DND-41 (cell line): ENCODE measurements around the gene MOXD1.

Experiments
- ATAC-seq: fragments of 200-7000 bp; cut with Tn5 transposase; 3 replicates; pipeline ENCODE4 v1.9.1; 2021; ENCODE audit warnings: low read depth; ENCODE audit not compliant: insufficient read depth
- DNase-seq: peaks from one replicate; pipeline ENCODE4 v3.0.0-alpha.2; 2020
- H2AFZ ChIP-seq: 2 replicates; pipeline ENCODE4 v1.6.0; 2012; ENCODE audit warnings: low read depth, low read length
- H3K27ac ChIP-seq: 2 replicates; pipeline ENCODE4 v1.5.1; 2012; ENCODE audit warnings: low read length, inconsistent platforms
- H3K27me3 ChIP-seq: fragments of 200-600 bp; sonication (generic); 2 replicates; pipeline ENCODE4 v1.6.0; 2012; ENCODE audit warnings: low read length, mild to moderate bottlenecking, inconsistent platforms; ENCODE audit not compliant: insufficient read depth, poor library complexity
- H3K36me3 ChIP-seq: 2 replicates; pipeline ENCODE4 v1.5.1; 2012; ENCODE audit warnings: low read length, inconsistent platforms; ENCODE audit not compliant: insufficient read depth
- H3K4me1 ChIP-seq: 2 replicates; pipeline ENCODE4 v1.5.1; 2012; ENCODE audit warnings: mild to moderate bottlenecking, low read length; ENCODE audit not compliant: insufficient read depth
- H3K4me2 ChIP-seq: 2 replicates; pipeline ENCODE4 v1.6.0; 2012; ENCODE audit warnings: mild to moderate bottlenecking, moderate library complexity, low read length, inconsistent platforms; ENCODE audit not compliant: insufficient read depth
- H3K4me3 ChIP-seq, 2 experiments: fragments of 200-600 bp in 1 of 2; shearing (Covaris generic) in 1 of 2; 2 replicates each; pipeline ENCODE4 v1.5.1; 2012 to 2016; ENCODE audit warnings: inconsistent platforms in 2 of 2, low read length in 2 of 2, mild to moderate bottlenecking in 2 of 2, low read depth in 1 of 2, moderate library complexity in 1 of 2
- H3K79me2 ChIP-seq: 2 replicates; pipeline ENCODE4 v1.6.0; 2012; ENCODE audit warnings: low read length, inconsistent platforms; ENCODE audit not compliant: insufficient read depth
- H3K9ac ChIP-seq: 2 replicates; pipeline ENCODE4 v1.6.0; 2012; ENCODE audit warnings: low read depth, mild to moderate bottlenecking, inconsistent platforms, low read length, moderate library complexity
- H3K9me3 ChIP-seq: 2 replicates; pipeline ENCODE4 v1.5.1; 2012; ENCODE audit warnings: low read length, moderate library complexity, mild to moderate bottlenecking, inconsistent platforms; ENCODE audit not compliant: insufficient read depth, severe bottlenecking
- H4K20me1 ChIP-seq: 2 replicates; pipeline ENCODE4 v1.6.0; 2012; ENCODE audit warnings: low read length; ENCODE audit not compliant: insufficient read depth
- EZH2 ChIP-seq: IDR thresholded peaks from 3 replicates; pipeline ENCODE4 v1.6.1; 2012; ENCODE audit warnings: borderline replicate concordance, low read depth, mild to moderate bottlenecking, moderate library complexity, low read length, inconsistent platforms; ENCODE audit not compliant: severe bottlenecking
- TF ChIP-seq, protein P1 (sequence below): IDR thresholded peaks from 2 replicates; pipeline ENCODE4 v1.5.1; 2012; ENCODE audit warnings: borderline replicate concordance, low read length, moderate library complexity, mild to moderate bottlenecking; ENCODE audit not compliant: poor library complexity, severe bottlenecking; ENCODE audit errors: extremely low read depth

Gene MOXD1

DNA sequence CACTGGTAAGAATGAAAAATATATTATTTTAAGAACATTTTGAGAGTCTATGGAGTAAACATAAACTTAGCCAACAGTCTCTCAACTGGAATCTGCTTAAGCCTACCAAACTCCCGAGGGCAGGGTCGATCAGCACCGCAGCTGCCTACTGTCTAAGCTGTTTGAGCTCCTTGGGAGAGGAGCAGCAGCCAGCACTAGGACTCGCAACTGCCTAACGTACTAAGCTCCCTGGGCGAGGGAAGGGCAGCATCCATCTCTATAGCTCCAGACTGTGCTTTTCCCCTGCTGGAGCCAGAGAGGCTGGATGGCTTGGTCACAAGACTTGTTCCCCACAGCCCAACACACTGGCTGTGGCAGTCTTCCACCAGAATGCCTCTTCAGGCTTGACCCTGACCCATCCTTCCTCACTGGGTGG is 96.4 kb downstream of the MOXD1 start:
- Histone ChIP-seq H3K79me2 (no peaks in the 10 kb centered on the region), H3K36me3 (no peaks in the 10 kb centered on the region), H3K27me3 (no peaks in the 10 kb centered on the region), H3K4me2 (no peak overlapping the region), H4K20me1 (no peaks in the 10 kb centered on the region), H3K9me3 (no peaks in the 10 kb centered on the region), H2AFZ (no peak overlapping the region), H3K27ac (no peak overlapping the region), H3K4me3 (no peak overlapping the region), H3K9ac (no peak overlapping the region), H3K4me1 (no peaks in the 10 kb centered on the region)
- DNase-seq = no peak
- no peak for ATAC-seq
- TF ChIP-seq, protein P1, sequence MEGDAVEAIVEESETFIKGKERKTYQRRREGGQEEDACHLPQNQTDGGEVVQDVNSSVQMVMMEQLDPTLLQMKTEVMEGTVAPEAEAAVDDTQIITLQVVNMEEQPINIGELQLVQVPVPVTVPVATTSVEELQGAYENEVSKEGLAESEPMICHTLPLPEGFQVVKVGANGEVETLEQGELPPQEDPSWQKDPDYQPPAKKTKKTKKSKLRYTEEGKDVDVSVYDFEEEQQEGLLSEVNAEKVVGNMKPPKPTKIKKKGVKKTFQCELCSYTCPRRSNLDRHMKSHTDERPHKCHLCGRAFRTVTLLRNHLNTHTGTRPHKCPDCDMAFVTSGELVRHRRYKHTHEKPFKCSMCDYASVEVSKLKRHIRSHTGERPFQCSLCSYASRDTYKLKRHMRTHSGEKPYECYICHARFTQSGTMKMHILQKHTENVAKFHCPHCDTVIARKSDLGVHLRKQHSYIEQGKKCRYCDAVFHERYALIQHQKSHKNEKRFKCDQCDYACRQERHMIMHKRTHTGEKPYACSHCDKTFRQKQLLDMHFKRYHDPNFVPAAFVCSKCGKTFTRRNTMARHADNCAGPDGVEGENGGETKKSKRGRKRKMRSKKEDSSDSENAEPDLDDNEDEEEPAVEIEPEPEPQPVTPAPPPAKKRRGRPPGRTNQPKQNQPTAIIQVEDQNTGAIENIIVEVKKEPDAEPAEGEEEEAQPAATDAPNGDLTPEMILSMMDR = no peak
- TF ChIP-seq EZH2 = no peak

DNA sequence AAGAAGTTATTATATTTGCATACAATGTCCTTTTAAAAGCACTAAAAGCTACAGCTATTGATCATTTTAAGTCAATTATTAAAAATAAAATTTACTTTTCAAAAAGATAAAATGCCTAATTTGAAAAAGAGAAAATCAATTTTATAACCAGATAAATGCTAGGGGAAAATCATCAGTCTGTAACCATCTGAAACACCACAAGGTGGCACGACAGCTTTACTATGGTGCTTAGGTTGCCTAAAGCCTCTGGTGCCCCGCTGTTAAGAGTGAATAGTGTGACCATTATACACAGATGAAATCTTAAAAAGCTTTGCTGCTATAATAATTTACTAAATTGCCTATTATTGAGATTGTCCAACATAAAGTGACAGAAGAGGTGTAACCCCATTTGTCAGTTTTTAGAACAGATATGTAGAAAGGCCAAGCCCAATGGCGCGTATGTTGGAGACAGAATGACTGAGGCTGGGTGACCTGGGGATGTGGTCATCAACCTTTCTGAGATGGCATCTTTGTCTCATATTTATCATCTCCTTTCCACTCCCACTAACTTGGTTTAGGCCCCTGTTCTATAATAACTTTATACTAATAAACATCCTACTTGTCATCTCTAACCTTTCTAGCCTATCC is 100.8 kb downstream of the MOXD1 start:
- Histone ChIP-seq H3K9ac (no peak overlapping the region), H3K9me3 (no peaks in the 10 kb centered on the region), H4K20me1 (no peaks in the 10 kb centered on the region), H3K79me2 (no peaks in the 10 kb centered on the region), H3K4me3 (no peak overlapping the region), H3K36me3 (no peaks in the 10 kb centered on the region), H3K4me1 (no peaks in the 10 kb centered on the region), H3K27ac (no peak overlapping the region), H2AFZ (no peak overlapping the region), H3K27me3 (no peaks in the 10 kb centered on the region), H3K4me2 (no peak overlapping the region)
- no peak for DNase-seq
- no peak for TF ChIP-seq EZH2
- TF ChIP-seq, protein P1 = peak; percentile 31
- ATAC-seq = peak; percentile 69; the same call in 2 of the 3 replicates

DNA sequence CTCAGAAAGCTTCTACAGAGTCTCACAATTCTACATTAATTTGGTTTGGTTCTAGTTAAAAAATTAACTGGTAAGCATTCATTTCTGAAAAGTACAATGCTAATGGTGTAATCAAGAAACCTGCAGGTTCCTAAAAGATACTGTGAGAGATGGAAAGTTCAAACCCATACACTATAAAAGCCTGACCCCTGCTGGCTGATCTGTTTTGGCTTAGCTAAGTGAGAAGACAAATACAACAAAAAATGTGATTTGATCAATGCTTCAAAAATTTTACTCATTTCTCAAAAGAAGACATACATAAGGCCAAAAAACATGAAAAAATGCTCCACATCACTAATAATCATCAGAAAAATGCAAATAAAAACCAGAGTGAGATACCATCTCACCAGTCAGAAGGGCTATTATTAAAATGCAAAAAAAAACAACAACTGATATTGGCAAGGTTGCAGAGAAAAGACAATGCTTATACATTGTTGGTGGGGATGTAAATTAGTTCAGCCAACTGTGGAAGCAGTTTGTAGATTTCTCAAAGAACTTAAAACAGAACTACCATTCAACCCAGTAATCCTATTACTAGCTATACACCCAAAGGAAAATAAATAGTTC is 102.8 kb downstream of the MOXD1 start:
- peak; percentile 30 for DNase-seq
- Histone ChIP-seq H3K27ac (no peak overlapping the region), H3K79me2 (no peaks in the 10 kb centered on the region), H3K27me3 (no peaks in the 10 kb centered on the region), H3K4me1 (no peaks in the 10 kb centered on the region), H4K20me1 (no peaks in the 10 kb centered on the region), H3K4me3 (no peak overlapping the region), H3K36me3 (no peaks in the 10 kb centered on the region), H3K4me2 (no peak overlapping the region), H3K9ac (no peak overlapping the region), H3K9me3 (no peaks in the 10 kb centered on the region), H2AFZ (no peak overlapping the region)
- peak; percentile 67; the same call in 1 of the 3 replicates for ATAC-seq
- no peak for TF ChIP-seq EZH2
- TF ChIP-seq, protein P1 = peak; percentile 57
